GM10266 (cell line): ENCODE measurements around the gene ANKRD62.

ENCODE experiments used
- DNase-seq: peaks from one replicate; pipeline ENCODE4 v3.0.0; 2012; ENCODE audit errors: extremely low spot score
- CTCF ChIP-seq: IDR thresholded peaks from 2 replicates; pipeline ENCODE4 v1.5.1; 2012; ENCODE audit warnings: mild to moderate bottlenecking, low read depth; ENCODE audit not compliant: control insufficient read depth, insufficient read depth; ENCODE audit errors: missing control alignments

Gene ANKRD62

GRCh38 chr18:12154361-12154760, 60.7 kb downstream of the ANKRD62 start:
- DNase-seq: no peak
- no peak for TF ChIP-seq CTCF

- no peak for TF ChIP-seq CTCF
- no peak for DNase-seq
Measured at GRCh38 chr18:12155996-12156395, 62.4 kb downstream of the ANKRD62 start.

GRCh38 chr18:12159446-12159845, 65.8 kb downstream of the ANKRD62 start:
- no peak for DNase-seq
- TF ChIP-seq CTCF: no peak

DNA sequence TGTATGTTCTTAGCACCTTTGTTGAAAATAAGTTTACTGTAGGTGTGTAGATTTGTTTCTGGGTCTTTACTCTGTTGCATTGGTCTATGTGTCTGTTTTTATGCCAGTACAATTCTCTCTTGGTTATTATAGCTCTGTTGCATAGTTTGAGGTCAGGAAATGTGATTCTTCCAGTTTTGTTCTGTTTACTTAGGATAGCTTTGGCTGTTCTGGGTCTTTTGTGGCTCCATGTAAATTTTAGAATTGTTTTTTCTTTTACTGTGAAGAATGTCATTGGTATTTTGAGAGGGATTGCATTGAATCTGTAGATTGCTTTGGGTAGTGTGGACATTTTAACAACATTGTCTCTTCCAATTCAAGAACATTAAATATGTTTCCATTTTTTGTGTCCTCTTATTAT, 69.1 kb downstream of the ANKRD62 start:
- DNase-seq: no peak
- TF ChIP-seq CTCF: no peak

GRCh38 chr18:12165038-12165768, 71.6 kb downstream of the ANKRD62 start:
- TF ChIP-seq CTCF: no peak
- no peak for DNase-seq
